GM12892 (cell line): ENCODE results near the gene ST6GALNAC4.

ENCODE experiments used
- DNase-seq: peaks from one replicate; pipeline ENCODE4 v3.0.0; 2011; ENCODE audit not compliant: insufficient read length
- FAIRE-seq: peaks from 2 replicates; lab custom pipeline; 2011; peaks lifted over from hg19 to GRCh38; lab: Jason Lieb, UNC
- POLR2A ChIP-seq: IDR thresholded peaks from 2 replicates; pipeline ENCODE4 v1.6.1; 2011; ENCODE audit warnings: low read depth, low read length, control low read depth
- POLR2AphosphoS5 ChIP-seq: IDR thresholded peaks from 2 replicates; pipeline ENCODE4 v1.6.1; 2011; ENCODE audit warnings: low read depth, low read length, control low read depth
- TAF1 ChIP-seq: IDR thresholded peaks from 2 replicates; pipeline ENCODE4 v1.6.1; 2011; ENCODE audit warnings: low read depth, mild to moderate bottlenecking, control low read depth, low read length, borderline replicate concordance

Gene ST6GALNAC4

DNA sequence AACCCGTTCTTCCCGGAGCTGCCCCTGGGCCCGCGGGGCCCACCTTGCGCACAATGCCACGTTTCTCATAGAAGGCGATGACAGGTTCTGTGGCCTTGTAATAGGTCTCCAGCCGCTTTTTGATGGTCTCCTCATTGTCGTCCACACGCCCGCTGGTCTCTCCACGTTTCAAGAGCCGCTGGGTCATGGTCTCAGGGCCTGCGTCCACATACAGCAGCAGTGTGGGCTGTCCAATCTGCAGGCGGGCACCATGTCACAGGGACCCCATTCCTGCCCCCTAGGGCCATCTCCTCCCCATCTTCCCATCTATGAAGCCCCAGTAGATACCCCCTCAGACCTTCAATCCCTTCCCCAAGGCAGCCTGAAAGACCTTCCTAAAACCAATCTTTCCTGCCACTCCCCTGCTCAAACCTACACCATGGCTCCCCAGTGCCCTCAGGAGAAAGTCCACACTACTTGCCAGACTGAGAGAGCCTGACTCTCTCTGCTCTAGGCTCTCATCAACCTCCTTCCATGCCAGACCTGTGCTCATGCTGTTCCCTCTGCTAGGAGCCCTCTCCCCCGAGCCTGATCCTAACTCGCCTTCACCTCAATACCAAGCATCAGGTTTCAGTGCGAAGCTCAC, 48.5 kb downstream of the ST6GALNAC4 start:
- no peak for FAIRE-seq
- no peak for TF ChIP-seq TAF1
- no peak for TF ChIP-seq POLR2A
- no peak for TF ChIP-seq POLR2AphosphoS5

GRCh38 chr9:127867356-127868277, 49.2 kb downstream of the ST6GALNAC4 start:
- no peak for DNase-seq
- TF ChIP-seq POLR2A: no peak
- no peak for TF ChIP-seq TAF1
- TF ChIP-seq POLR2AphosphoS5: no peak
- no peak for FAIRE-seq

More for the DNA sequence above, 48.5 kb downstream of the ST6GALNAC4 start:
- no peak for DNase-seq

GRCh38 chr9:127866535-127866934, 50.3 kb downstream of the ST6GALNAC4 start:
- TF ChIP-seq POLR2A (no peak), TAF1 (no peak), POLR2AphosphoS5 (no peak)
- no peak for DNase-seq
- FAIRE-seq: no peak

DNA sequence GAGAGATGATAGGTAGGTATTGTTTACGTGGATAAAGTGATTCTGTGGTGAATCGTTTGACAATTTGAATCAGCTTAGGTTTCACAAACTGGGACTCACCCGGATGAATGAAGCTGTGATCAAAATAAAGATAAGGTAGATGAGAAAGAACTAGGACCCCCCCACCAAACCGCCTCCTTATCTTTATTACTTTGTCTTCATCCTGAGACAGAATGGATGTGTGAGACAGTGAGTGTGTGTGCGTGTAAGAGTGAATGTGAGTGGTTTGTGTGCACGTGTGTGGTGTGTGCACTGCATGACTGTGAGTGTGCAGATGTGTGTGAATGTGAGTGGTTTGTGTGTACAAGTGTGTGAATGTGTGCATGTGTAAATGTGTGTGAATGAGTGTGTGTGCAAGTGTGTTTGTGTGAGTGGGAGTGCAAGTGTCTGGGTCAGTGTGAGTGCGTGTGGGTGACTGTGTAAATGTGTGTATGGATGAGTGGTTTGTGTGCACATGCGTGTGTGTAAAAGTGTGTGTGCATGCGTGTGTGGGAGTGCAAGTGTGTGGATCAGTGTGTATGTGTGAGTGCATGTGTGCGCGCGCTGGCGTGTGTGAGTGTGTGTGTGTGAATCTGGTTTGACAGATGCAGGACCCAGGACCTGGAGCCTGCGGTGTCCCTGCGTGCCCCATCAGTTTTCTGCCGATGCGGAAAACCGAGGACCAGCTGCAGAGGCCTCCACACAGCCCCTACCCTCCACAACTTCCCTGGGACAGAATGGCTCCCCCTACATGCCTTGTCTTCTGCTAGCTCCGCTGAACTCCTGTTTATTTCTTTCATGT, 51.0 kb downstream of the ST6GALNAC4 start:
- DNase-seq (no peak), FAIRE-seq (peak; percentile 42)
- peak; percentile 50; the same call in 1 of the 2 replicates for TF ChIP-seq POLR2AphosphoS5
- no peak for TF ChIP-seq POLR2A

GRCh38 chr9:127863191-127863621, 53.6 kb downstream of the ST6GALNAC4 start:
- FAIRE-seq: no peak
- no peak for TF ChIP-seq POLR2A
- no peak for TF ChIP-seq TAF1
- no peak for TF ChIP-seq POLR2AphosphoS5

GRCh38 chr9:127862075-127863011, 54.5 kb downstream of the ST6GALNAC4 start:
- FAIRE-seq (no peak), DNase-seq (peak; percentile 63)
- TF ChIP-seq POLR2A (no peak), TAF1 (no peak), POLR2AphosphoS5 (no peak)

More at GRCh38 chr9:127863191-127863621, 53.6 kb downstream of the ST6GALNAC4 start:
- no peak for DNase-seq

- FAIRE-seq (no peak), DNase-seq (no peak)
- TF ChIP-seq POLR2AphosphoS5 (no peak), TAF1 (no peak), POLR2A (no peak)
These were observed 56.1 kb downstream of the ST6GALNAC4 start for GRCh38 chr9:127860779-127861178.

DNA sequence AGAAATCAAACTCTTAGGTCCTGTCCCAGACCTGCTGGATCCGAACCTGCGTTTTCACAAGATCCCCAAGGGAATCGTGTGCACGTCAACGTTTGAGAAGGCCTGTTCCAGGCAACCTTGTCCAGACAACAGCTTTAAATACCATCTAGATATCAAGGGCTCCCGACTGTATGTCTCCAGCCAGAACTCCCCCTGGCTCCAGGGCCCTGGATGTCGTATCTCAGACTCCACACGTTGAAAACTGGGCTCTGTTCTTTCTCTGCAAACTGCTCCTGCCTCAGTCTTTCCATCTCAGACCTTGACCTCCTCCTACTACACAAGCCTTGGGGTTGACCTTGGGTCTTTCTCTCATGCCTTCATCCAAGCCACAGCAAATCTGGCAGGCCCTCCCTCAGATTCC, 56.6 kb downstream of the ST6GALNAC4 start:
- DNase-seq (no peak), FAIRE-seq (no peak)
- TF ChIP-seq TAF1 (no peak), POLR2A (no peak), POLR2AphosphoS5 (no peak)

- no peak for DNase-seq
- TF ChIP-seq TAF1 (no peak), POLR2A (no peak)
- FAIRE-seq: no peak
These were observed 58.8 kb downstream of the ST6GALNAC4 start for GRCh38 chr9:127858041-127858512.
